Tibial nerve (tissue), 4 donors: ENCODE measurements around the gene LIPG. TPM values are rescaled to one million over a fixed set of nuclear protein-coding genes. Genes with fewer than 3 reads are reported as not detected.

Experiments
- DNase-seq, 2 donors: peaks; one replicate each; pipeline ENCODE4 v3.0.0-alpha.2; 2019; ENCODE audit warnings: low spot score in 2 of 2
- H3K27ac ChIP-seq, 4 donors: fragments of 200-600 bp; sonication (generic) in 3 of 4; one replicate each; pipeline ENCODE4 v1.5.1; 2017 to 2019; ENCODE audit warnings: mild to moderate bottlenecking in 1 of 4
- H3K27me3 ChIP-seq, 2 donors: fragments of 200-600 bp; sonication (generic) in 1 of 2; one replicate each; pipeline versions ENCODE4 v1.5.1 to v1.6.0; 2017 to 2019
- H3K36me3 ChIP-seq, 3 donors: fragments of 200-600 bp; sonication (generic); one replicate each; pipeline ENCODE4 v1.5.1; 2018 to 2019
- H3K4me1 ChIP-seq, 4 donors: fragments of 200-600 bp; sonication (generic) in 3 of 4; one replicate each; pipeline ENCODE4 v1.5.1; 2017 to 2019
- H3K4me3 ChIP-seq, 4 donors: fragments of 200-600 bp; sonication (generic) in 3 of 4; one replicate each; pipeline ENCODE4 v1.5.1; 2017 to 2019; ENCODE audit warnings: mild to moderate bottlenecking in 1 of 4, moderate library complexity in 1 of 4
- H3K9me3 ChIP-seq, 4 donors: fragments of 200-600 bp; sonication (generic) in 3 of 4; one replicate each; pipeline ENCODE4 v1.5.1; 2017 to 2019
- EP300 ChIP-seq, 2 donors: sonication (generic); formaldehyde crosslinking; IDR thresholded peaks; one replicate each; pipeline ENCODE4 v1.6.1; 2017; ENCODE audit warnings: antibody characterized with exemption in 2 of 2, mild to moderate bottlenecking in 1 of 2
- POLR2A ChIP-seq, 2 donors: fragments of 450-650 bp; IDR thresholded peaks; one replicate each; pipeline ENCODE4 v1.6.1; 2017; ENCODE audit warnings: antibody characterized with exemption in 2 of 2, mild to moderate bottlenecking in 2 of 2, moderate library complexity in 2 of 2
- WGBS, 2 donors: methylation state at CpG; one replicate each; pipeline ENCODE4 v1.1.5; 2018; 5-methylcytosine and 5-hydroxymethylcytosine counted together
- total RNA-seq, 4 donors: library from RNA; depleted of rRNA; stranded (reverse); fragments of >200 nt; gene quantifications; one replicate each; pipeline ENCODE4 v1.1.0, GENCODE V29; 2016
- TF ChIP-seq, protein P1 (sequence below), 5 experiments: fragments of 200-600 bp in 3 of 5; fragments of 450-650 bp in 2 of 5; sonication (generic) in 3 of 5; IDR thresholded peaks; one replicate each; pipeline ENCODE4 v1.5.1; 2016 to 2019; ENCODE audit warnings: antibody characterized with exemption in 5 of 5, mild to moderate bottlenecking in 3 of 5, moderate library complexity in 2 of 5

Gene LIPG
- total RNA-seq, 4 donors from 2014 or later = 0.39 to 0.44 TPM; not detected in 2

DNA sequence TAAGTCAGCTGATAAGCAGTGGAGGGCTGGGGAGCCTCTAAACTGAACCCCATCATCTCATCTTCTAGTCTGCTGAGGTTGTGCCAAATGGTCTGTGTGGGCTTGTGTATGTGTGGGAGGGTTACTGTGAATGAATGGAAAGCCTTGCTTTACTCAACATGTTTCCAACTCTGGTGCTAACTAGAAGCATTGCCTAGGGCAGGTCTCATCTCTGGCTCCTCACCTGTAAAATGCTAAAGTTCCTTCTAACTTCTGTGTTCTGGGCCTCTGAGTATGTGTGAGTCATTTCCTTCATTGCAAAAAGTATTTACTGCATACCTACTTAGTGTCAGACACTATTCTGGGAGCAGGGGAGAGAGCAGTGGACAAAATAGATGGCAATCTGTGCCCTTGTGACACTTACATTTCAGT lies 1.3 kb downstream of the LIPG start:
- TF ChIP-seq, protein P1, sequence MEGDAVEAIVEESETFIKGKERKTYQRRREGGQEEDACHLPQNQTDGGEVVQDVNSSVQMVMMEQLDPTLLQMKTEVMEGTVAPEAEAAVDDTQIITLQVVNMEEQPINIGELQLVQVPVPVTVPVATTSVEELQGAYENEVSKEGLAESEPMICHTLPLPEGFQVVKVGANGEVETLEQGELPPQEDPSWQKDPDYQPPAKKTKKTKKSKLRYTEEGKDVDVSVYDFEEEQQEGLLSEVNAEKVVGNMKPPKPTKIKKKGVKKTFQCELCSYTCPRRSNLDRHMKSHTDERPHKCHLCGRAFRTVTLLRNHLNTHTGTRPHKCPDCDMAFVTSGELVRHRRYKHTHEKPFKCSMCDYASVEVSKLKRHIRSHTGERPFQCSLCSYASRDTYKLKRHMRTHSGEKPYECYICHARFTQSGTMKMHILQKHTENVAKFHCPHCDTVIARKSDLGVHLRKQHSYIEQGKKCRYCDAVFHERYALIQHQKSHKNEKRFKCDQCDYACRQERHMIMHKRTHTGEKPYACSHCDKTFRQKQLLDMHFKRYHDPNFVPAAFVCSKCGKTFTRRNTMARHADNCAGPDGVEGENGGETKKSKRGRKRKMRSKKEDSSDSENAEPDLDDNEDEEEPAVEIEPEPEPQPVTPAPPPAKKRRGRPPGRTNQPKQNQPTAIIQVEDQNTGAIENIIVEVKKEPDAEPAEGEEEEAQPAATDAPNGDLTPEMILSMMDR (IDR thresholded peaks at IDR 0.05) = no peak
- TF ChIP-seq EP300 (IDR thresholded peaks at IDR 0.05) (no peak), POLR2A (IDR thresholded peaks at IDR 0.05) (no peak)
- Histone ChIP-seq H3K9me3 (no peaks in the 10 kb centered on the region), H3K27me3 (peaks cover 0 to 63% of the 10 kb centered on the region in 2 donors), H3K4me3 (no peak overlapping the region), H3K36me3 (no peaks in the 10 kb centered on the region), H3K4me1 (peaks cover 0 to 25% (median 16%) of the 10 kb centered on the region in 4 donors), H3K27ac (no peak overlapping the region)
- DNase-seq = no peak

DNA sequence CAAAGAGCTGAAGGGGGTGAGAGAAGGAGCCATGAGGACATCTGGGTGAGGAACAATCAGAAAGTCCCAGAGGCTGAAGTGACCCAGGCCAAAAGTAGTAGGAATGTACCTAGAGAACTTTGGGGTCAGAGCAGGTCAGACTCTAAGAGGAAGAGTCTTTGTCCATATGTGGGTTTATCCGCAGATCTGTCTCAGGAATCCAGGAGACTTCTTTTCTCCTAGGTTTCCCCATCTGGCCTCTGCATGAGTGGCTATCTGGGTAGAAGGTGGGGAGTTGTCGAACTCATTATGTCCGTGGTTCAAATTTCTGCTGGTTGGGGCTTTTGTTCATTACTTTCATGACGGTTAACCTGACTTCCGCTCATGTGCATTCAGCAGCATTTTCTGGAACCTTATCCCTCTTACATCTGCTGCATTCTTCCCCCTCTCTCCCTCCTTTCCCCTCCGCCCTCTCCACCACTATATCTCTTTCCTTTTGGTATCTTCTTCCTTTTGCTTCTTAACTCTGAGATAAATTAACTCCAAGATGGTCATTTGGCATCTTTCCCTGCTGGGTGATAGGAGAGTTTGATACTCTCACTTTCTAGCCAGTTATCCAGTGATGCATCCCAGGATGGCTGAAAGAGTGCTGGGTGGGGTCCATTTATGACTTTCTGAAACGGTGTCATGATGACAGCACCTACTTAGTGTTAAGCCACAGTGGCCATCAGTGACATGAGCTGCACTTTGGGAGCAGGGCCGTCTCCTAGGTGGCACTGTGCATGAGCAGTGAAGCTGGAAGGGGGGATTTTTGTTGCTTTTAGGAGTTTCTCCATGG lies 2.1 kb downstream of the LIPG start:
- Histone ChIP-seq H3K4me1 (peaks cover 0 to 25% (median 16%) of the 10 kb centered on the region in 4 donors), H3K27ac (no peak overlapping the region), H3K36me3 (no peaks in the 10 kb centered on the region), H3K27me3 (peaks cover 0 to 63% of the 10 kb centered on the region in 2 donors), H3K4me3 (no peak overlapping the region), H3K9me3 (no peaks in the 10 kb centered on the region)
- DNase-seq = no peak
- 87 to 90% methylated on average over 8 of the region's 8 CpGs for WGBS, 2 donors
- TF ChIP-seq EP300 (IDR thresholded peaks at IDR 0.05) = no peak
- TF ChIP-seq, protein P1 (IDR thresholded peaks at IDR 0.05) = no peak
- TF ChIP-seq POLR2A (IDR thresholded peaks at IDR 0.05) = no peak

DNA sequence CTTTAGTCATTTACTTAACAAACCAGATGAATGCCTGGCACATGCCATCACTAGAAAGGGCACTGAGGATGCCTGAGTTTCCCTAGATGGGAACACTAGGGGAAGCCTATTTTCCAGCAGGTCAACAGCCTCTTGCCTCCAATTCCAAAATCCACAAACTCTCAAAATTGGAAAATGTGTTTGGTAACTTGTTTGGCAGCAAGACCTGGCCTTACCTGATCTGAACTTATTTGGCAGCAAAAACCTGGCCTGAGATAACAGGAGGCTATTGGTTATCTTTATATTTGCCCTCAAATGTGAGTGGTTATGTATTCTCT lies 2.6 kb downstream of the LIPG start:
- Histone ChIP-seq H3K27me3 (peaks cover 0 to 58% of the 10 kb centered on the region in 2 donors), H3K4me1 (peaks cover 0 to 25% (median 16%) of the 10 kb centered on the region in 4 donors), H3K36me3 (no peaks in the 10 kb centered on the region), H3K27ac (no peak overlapping the region), H3K9me3 (no peaks in the 10 kb centered on the region), H3K4me3 (no peak overlapping the region)
- DNase-seq = no peak
- no peak for TF ChIP-seq POLR2A (IDR thresholded peaks at IDR 0.05)
- TF ChIP-seq EP300 (IDR thresholded peaks at IDR 0.05) = no peak
- TF ChIP-seq, protein P1 (IDR thresholded peaks at IDR 0.05) = no peak

DNA sequence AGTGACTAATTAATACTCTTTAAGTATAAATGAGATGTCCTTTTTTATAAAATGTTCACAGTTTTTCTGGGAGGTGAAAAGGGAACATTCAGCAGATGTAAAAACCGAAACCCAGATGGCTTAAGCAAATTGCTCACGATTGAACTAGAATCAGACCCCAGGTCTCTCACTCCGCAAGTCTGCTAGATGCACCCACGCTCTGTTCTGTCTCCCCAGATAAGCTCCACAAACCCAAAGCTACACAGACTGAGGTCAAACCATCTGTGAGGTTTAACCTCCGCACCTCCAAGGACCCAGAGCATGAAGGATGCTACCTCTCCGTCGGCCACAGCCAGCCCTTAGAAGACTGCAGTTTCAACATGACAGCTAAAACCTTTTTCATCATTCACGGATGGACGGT lies 3.2 kb downstream of the LIPG start:
- 65 to 77% methylated on average over 9 of the region's 9 CpGs for WGBS, 2 donors

DNA sequence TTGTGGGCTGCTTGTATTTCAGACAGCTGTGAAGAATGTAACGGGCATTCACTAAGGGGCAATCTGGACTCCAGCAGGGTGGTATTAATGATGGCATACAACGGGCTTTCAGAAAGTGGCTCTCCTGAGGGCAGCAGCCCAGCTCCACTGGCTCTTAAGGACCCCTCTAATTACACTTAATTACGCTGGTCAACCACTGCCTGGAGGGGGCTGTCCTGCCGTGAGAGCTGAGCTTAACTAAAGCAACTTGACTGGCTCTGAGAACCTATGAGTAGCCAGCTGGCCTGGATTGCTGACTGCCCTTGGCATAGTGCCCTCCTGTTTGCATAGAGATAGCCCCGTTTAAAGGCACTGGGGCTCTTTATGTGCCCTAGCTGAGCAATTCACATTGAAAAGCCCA lies 3.8 kb downstream of the LIPG start:
- H3K4me1 ChIP-seq = peaks cover 0 to 21% (median 13%) of the 10 kb centered on the region in 4 donors
- no peaks in the 10 kb centered on the region for H3K9me3 ChIP-seq
- H3K36me3 ChIP-seq = no peaks in the 10 kb centered on the region
- no peak overlapping the region for H3K27ac ChIP-seq
- TF ChIP-seq, protein P1 (IDR thresholded peaks at IDR 0.05) = no peak
- TF ChIP-seq EP300 (IDR thresholded peaks at IDR 0.05) (no peak), POLR2A (IDR thresholded peaks at IDR 0.05) (no peak)
- no peak for DNase-seq
- WGBS, 2 donors = 37 to 48% methylated on average over 5 of the region's 5 CpGs
- H3K4me3 ChIP-seq = no peak overlapping the region
- peaks cover 0 to 47% of the 10 kb centered on the region in 2 donors for H3K27me3 ChIP-seq

More for the DNA sequence above, 3.2 kb downstream of the LIPG start:
- TF ChIP-seq, protein P1 (IDR thresholded peaks at IDR 0.05) = no peak
- no peak for TF ChIP-seq EP300 (IDR thresholded peaks at IDR 0.05)
- no peak for TF ChIP-seq POLR2A (IDR thresholded peaks at IDR 0.05)
- peaks cover 0 to 52% of the 10 kb centered on the region in 2 donors for H3K27me3 ChIP-seq
- H3K9me3 ChIP-seq = no peaks in the 10 kb centered on the region
- peaks cover 0 to 25% (median 16%) of the 10 kb centered on the region in 4 donors for H3K4me1 ChIP-seq
- no peak overlapping the region for H3K27ac ChIP-seq
- H3K4me3 ChIP-seq = no peak overlapping the region
- DNase-seq = no peak
- no peaks in the 10 kb centered on the region for H3K36me3 ChIP-seq
